GM23338 (cell line): Measurements from ENCODE around the gene MFSD2A.

Experiments
- CREB1 ChIP-seq: fragments of 250-450 bp; sonication (Bioruptor Pico); IDR thresholded peaks from 2 replicates; pipeline ENCODE4 v1.5.0; 2020; ENCODE audit warnings: low read depth, mild to moderate bottlenecking, moderate library complexity
- EZH2 ChIP-seq: fragments of 200-600 bp; sonication (generic); IDR thresholded peaks from one replicate; pipeline ENCODE4 v1.8.0; 2017; ENCODE audit warnings: antibody characterized with exemption, mild to moderate bottlenecking, low read depth; ENCODE audit not compliant: unreplicated experiment
- EZH2phosphoT487 ChIP-seq: fragments of 200-600 bp; sonication (generic); IDR thresholded peaks from one replicate; pipeline ENCODE4 v1.8.1; 2018; ENCODE audit warnings: antibody characterized with exemption; ENCODE audit not compliant: unreplicated experiment
- JUNB ChIP-seq: IDR thresholded peaks from one replicate; pipeline ENCODE4 v1.6.1; 2016; ENCODE audit warnings: antibody characterized with exemption; ENCODE audit not compliant: unreplicated experiment
- POLR2AphosphoS5 ChIP-seq: IDR thresholded peaks from 2 replicates; pipeline ENCODE4 v1.6.1; 2016; ENCODE audit warnings: antibody characterized with exemption, low read depth
- STAT1 ChIP-seq: IDR thresholded peaks from one replicate; pipeline ENCODE4 v1.6.1; 2016; ENCODE audit warnings: antibody characterized with exemption; ENCODE audit not compliant: unreplicated experiment
- ZNF331 ChIP-seq: fragments of 250-450 bp; sonication (Bioruptor Pico); IDR thresholded peaks from 2 replicates; pipeline ENCODE4 v1.5.0; 2020; ENCODE audit warnings: low read depth, mild to moderate bottlenecking, moderate library complexity
- TF ChIP-seq, protein P1 (sequence below), 2 experiments: fragments of 200-600 bp in 1 of 2; sonication (generic) in 1 of 2; conservative IDR thresholded peaks; 2 replicates each; pipeline versions ENCODE4 v1.5.1 to v1.6.1; 2016 to 2017; ENCODE audit warnings: antibody characterized with exemption in 2 of 2, low read depth in 2 of 2, mild to moderate bottlenecking in 2 of 2, moderate library complexity in 1 of 2
- TF ChIP-seq, protein P2 (sequence below): IDR thresholded peaks from one replicate; pipeline ENCODE4 v1.6.1; 2018; ENCODE audit warnings: antibody characterized with exemption; ENCODE audit not compliant: unreplicated experiment
- TF ChIP-seq, protein P3 (sequence below): IDR thresholded peaks from 2 replicates; pipeline ENCODE4 v1.6.1; 2016; ENCODE audit warnings: antibody characterized with exemption

DNA sequence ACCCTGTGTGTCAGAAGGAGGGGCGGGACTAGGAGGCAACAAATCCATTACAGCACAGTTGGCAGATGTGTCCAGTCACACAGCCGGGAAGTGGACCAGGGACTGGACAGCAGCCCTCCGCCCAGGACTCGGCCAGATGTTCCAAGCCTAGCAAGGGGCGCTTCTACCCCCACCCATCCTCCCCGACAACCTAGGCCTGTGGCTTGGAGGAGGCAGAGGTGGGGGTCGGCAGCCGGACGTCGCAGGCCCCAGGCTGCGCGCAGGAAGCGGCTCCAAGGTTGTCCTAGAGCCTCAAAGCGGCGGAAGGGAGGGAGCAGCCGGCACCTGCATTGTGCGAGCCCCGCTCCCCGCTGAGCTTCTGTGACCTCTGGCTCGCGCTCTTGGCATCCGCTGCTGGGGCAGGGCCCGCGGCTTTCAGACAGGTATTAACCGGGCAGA lies 32.7 kb upstream of the MFSD2A start:
- TF ChIP-seq, protein P1, sequence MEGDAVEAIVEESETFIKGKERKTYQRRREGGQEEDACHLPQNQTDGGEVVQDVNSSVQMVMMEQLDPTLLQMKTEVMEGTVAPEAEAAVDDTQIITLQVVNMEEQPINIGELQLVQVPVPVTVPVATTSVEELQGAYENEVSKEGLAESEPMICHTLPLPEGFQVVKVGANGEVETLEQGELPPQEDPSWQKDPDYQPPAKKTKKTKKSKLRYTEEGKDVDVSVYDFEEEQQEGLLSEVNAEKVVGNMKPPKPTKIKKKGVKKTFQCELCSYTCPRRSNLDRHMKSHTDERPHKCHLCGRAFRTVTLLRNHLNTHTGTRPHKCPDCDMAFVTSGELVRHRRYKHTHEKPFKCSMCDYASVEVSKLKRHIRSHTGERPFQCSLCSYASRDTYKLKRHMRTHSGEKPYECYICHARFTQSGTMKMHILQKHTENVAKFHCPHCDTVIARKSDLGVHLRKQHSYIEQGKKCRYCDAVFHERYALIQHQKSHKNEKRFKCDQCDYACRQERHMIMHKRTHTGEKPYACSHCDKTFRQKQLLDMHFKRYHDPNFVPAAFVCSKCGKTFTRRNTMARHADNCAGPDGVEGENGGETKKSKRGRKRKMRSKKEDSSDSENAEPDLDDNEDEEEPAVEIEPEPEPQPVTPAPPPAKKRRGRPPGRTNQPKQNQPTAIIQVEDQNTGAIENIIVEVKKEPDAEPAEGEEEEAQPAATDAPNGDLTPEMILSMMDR (conservative IDR thresholded peaks at IDR 0.05; ENCODE audit: low read depth in 2 of 2), result no peak
- no peak for TF ChIP-seq EZH2
- TF ChIP-seq, protein P2, sequence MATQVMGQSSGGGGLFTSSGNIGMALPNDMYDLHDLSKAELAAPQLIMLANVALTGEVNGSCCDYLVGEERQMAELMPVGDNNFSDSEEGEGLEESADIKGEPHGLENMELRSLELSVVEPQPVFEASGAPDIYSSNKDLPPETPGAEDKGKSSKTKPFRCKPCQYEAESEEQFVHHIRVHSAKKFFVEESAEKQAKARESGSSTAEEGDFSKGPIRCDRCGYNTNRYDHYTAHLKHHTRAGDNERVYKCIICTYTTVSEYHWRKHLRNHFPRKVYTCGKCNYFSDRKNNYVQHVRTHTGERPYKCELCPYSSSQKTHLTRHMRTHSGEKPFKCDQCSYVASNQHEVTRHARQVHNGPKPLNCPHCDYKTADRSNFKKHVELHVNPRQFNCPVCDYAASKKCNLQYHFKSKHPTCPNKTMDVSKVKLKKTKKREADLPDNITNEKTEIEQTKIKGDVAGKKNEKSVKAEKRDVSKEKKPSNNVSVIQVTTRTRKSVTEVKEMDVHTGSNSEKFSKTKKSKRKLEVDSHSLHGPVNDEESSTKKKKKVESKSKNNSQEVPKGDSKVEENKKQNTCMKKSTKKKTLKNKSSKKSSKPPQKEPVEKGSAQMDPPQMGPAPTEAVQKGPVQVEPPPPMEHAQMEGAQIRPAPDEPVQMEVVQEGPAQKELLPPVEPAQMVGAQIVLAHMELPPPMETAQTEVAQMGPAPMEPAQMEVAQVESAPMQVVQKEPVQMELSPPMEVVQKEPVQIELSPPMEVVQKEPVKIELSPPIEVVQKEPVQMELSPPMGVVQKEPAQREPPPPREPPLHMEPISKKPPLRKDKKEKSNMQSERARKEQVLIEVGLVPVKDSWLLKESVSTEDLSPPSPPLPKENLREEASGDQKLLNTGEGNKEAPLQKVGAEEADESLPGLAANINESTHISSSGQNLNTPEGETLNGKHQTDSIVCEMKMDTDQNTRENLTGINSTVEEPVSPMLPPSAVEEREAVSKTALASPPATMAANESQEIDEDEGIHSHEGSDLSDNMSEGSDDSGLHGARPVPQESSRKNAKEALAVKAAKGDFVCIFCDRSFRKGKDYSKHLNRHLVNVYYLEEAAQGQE, result no peak
- peak; percentile 47 for TF ChIP-seq CREB1
- peak; percentile 37; the same call in 1 of the 2 replicates for TF ChIP-seq POLR2AphosphoS5
- TF ChIP-seq JUNB, result no peak
- TF ChIP-seq EZH2phosphoT487, result no peak
- no peak for TF ChIP-seq STAT1
- TF ChIP-seq ZNF331 (CRISPR knock-in tag), result no peak
- TF ChIP-seq, protein P3, sequence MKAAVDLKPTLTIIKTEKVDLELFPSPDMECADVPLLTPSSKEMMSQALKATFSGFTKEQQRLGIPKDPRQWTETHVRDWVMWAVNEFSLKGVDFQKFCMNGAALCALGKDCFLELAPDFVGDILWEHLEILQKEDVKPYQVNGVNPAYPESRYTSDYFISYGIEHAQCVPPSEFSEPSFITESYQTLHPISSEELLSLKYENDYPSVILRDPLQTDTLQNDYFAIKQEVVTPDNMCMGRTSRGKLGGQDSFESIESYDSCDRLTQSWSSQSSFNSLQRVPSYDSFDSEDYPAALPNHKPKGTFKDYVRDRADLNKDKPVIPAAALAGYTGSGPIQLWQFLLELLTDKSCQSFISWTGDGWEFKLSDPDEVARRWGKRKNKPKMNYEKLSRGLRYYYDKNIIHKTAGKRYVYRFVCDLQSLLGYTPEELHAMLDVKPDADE, result peak; percentile 87; the same call in 1 of the 2 replicates
